ENCODE results near the gene SELP.

SELP gene

GRCh38 chr1:169576241-169576934, 53.5 kb downstream of the SELP start:
- no peak for TF ChIP-seq CTCF (IDR thresholded peaks at IDR 0.05; ENCODE audit: low read depth, low read length)
- H3K4me3 ChIP-seq (replicated peaks in 1 of 2; ENCODE audit: low read depth in 2 of 2, low read length in 2 of 2): no peak overlapping the region
- DNase-seq (ENCODE audit: low read depth in 2 of 2): no peak

DNA sequence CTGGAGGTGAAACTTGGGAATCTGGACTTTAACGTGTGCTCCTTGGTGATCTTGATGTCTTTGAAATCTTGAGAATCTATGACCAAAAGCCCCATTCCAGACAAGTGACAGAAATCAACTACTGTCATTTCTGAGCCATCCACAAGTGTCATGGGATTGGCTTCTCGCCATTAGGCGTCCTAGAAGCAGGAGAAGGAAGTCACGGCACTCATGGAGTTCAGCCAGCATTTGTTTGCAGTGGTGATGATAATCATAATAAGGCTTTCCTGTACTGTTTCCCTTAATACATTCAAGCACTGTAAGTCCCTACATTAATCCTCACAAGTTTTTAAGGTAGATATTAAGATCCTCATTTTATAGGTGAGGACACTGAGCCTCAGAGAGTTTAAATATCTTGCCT, 55.6 kb downstream of the SELP start:
- no peak for TF ChIP-seq CTCF (IDR thresholded peaks at IDR 0.05; ENCODE audit: low read depth, low read length)
- no peak for DNase-seq (ENCODE audit: low read depth in 2 of 2)
- no peak overlapping the region for H3K4me3 ChIP-seq (replicated peaks in 1 of 2; ENCODE audit: low read depth in 2 of 2, low read length in 2 of 2)

- no peak for TF ChIP-seq CTCF (IDR thresholded peaks at IDR 0.05; ENCODE audit: low read depth, low read length)
- no peak for DNase-seq (ENCODE audit: low read depth in 2 of 2)
- no peak overlapping the region for H3K4me3 ChIP-seq (replicated peaks in 1 of 2; ENCODE audit: low read depth in 2 of 2, low read length in 2 of 2)
Observed at GRCh38 chr1:169572187-169572586, 57.7 kb downstream of the SELP start.

DNA sequence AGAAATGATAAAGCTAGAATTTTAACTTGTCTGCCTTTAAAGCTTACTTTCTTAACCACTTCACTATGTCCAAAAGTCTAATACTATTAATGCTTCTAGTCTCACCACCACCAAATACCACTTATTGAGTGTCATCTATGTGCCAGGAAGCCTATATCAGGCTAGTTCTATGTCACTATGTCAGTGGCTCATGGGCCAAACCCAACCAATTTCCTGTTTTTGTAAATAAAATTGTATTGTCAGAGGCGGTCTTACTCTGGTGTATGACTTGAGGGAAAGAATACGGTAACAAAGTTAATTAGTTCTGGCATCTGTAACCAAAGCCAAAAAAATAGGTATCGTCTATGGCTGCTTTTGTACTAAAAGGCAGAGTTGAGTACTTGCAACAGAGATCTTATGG, 58.5 kb downstream of the SELP start:
- no peak overlapping the region for H3K4me3 ChIP-seq (replicated peaks in 1 of 2; ENCODE audit: low read depth in 2 of 2, low read length in 2 of 2)
- no peak for DNase-seq (ENCODE audit: low read depth in 2 of 2)
- TF ChIP-seq CTCF (IDR thresholded peaks at IDR 0.05; ENCODE audit: low read depth, low read length): no peak

DNA sequence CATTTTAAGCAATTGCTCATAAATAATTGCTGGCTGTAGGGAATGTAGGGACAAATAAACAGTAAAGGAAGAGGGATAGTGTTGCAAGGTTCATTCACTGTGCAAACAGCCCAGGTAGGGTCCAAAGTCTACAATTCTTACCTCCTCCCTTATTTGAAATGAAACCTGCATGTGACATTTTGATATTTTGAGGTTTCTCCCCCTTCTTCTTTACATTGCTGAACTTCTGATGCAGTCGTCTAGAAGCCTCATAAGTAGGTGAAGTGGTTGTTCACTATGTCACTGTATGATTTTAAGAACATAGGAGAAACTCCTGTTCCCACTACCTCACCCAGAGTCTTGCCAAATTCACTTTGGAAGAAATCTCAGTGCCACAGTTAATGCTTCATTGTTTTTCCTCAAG, 59.8 kb downstream of the SELP start:
- H3K4me3 ChIP-seq (replicated peaks in 1 of 2; ENCODE audit: low read depth in 2 of 2, low read length in 2 of 2): no peak overlapping the region
- no peak for TF ChIP-seq CTCF (IDR thresholded peaks at IDR 0.05; ENCODE audit: low read depth, low read length)
- DNase-seq (ENCODE audit: low read depth in 2 of 2): no peak

DNA sequence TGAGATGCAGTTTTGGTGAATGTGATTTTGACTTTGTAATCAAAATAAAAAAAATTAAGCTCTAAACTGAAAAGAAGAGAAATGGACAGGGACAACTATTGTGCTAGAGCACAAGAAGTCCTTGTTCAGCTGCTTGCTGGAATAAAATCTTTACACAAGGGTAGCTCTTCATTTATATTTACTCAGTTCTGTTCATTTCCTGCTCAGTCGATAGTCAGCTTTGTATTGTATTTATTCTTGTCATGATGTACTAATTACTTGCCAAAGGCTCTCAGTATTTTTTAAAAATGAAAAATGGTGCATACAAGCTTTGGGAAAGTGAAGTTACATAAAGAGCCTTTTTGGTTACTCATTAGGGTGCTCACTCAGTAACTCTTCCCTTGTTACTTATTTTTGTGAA, 61.4 kb downstream of the SELP start:
- no peak for TF ChIP-seq CTCF (IDR thresholded peaks at IDR 0.05; ENCODE audit: low read depth, low read length)
- no peak for DNase-seq (ENCODE audit: low read depth in 2 of 2)
- no peak overlapping the region for H3K4me3 ChIP-seq (replicated peaks in 1 of 2; ENCODE audit: low read depth in 2 of 2, low read length in 2 of 2)
